ENCODE measurements around the gene TMEM254. TPM values are rescaled to one million over a fixed set of nuclear protein-coding genes. Genes with fewer than 3 reads are reported as not detected.

Gene TMEM254
- total and polyA plus RNA-seq, 10 donors = 6.9 to 14.8 (median 10.7) TPM

GRCh38 chr10:80100116-80100515, 21.7 kb downstream of the TMEM254 start:
- 92 to 95% (median 94%) methylated on average over 9 of the region's 9 CpGs for WGBS, 5 donors
- no peak for DNase-seq

GRCh38 chr10:80100861-80101695, 22.6 kb downstream of the TMEM254 start:
- no peaks in the 10 kb centered on the region for H3K4me1 ChIP-seq
- H3K27me3 ChIP-seq (replicated peaks in 1 of 7) = no peaks in the 10 kb centered on the region
- intact Hi-C loops (cut with DNase I; ENCODE audit: low total_unique reads) = no loop called here
- DNase-seq = no peak
- no peak overlapping the region for H3K27ac ChIP-seq
- 85 to 90% (median 89%) methylated on average over 15 of the region's 15 CpGs for WGBS, 5 donors
- no peaks in the 10 kb centered on the region for H3K36me3 ChIP-seq
- H3K4me3 ChIP-seq = no peak overlapping the region
- H3K9me3 ChIP-seq = no peaks in the 10 kb centered on the region
- TF ChIP-seq POLR2A (IDR thresholded peaks at IDR 0.05) (no peak), CTCF (IDR thresholded peaks at IDR 0.05 in 8 of 11, conservative IDR thresholded peaks at IDR 0.05 in 3 of 11) (no peak), POLR2AphosphoS5 (IDR thresholded peaks at IDR 0.05) (no peak)

More at GRCh38 chr10:80100116-80100515, 21.7 kb downstream of the TMEM254 start:
- Histone ChIP-seq H3K4me3 (no peak overlapping the region), H3K36me3 (no peaks in the 10 kb centered on the region), H3K4me1 (no peaks in the 10 kb centered on the region), H3K27me3 (replicated peaks in 1 of 7) (no peaks in the 10 kb centered on the region), H3K27ac (no peak overlapping the region), H3K9me3 (no peaks in the 10 kb centered on the region)
- intact Hi-C loops (cut with DNase I; ENCODE audit: low total_unique reads) = no loop called here
- TF ChIP-seq CTCF (IDR thresholded peaks at IDR 0.05 in 8 of 11, conservative IDR thresholded peaks at IDR 0.05 in 3 of 11) (no peak), POLR2AphosphoS5 (IDR thresholded peaks at IDR 0.05) (no peak), POLR2A (IDR thresholded peaks at IDR 0.05) (no peak)

- Histone ChIP-seq H3K27me3 (replicated peaks in 1 of 7) (no peaks in the 10 kb centered on the region), H3K4me1 (no peaks in the 10 kb centered on the region), H3K36me3 (no peaks in the 10 kb centered on the region), H3K4me3 (no peak overlapping the region), H3K27ac (peak overlapping the region in 7 of 8 donors; percentile 16 to 68 (median 57)), H3K9me3 (peaks cover 5 to 21% (median 17%) of the 10 kb centered on the region in 8 donors)
- no peak for TF ChIP-seq POLR2A (IDR thresholded peaks at IDR 0.05)
- no peak for TF ChIP-seq POLR2AphosphoS5 (IDR thresholded peaks at IDR 0.05)
- no peak for TF ChIP-seq CTCF (IDR thresholded peaks at IDR 0.05 in 8 of 11, conservative IDR thresholded peaks at IDR 0.05 in 3 of 11)
- DNase-seq = no peak
- intact Hi-C loops (cut with DNase I; ENCODE audit: low total_unique reads) = no loop called here
- WGBS, 5 donors = 47 to 71% (median 63%) methylated on average over 10 of the region's 10 CpGs
Measured at GRCh38 chr10:80104066-80104926, 25.8 kb downstream of the TMEM254 start.
